Left kidney (tissue), 2 donors: ENCODE results near the gene DNAH6. TPM values are rescaled to one million over a fixed set of nuclear protein-coding genes. Genes with fewer than 3 reads are reported as not detected.
"Not testable (repeated sequence)": the region's sequence is repeated elsewhere in the genome, so short reads cannot be mapped to it uniquely, and the experiment has no call there.

Source experiments
- DNase-seq: peaks from one replicate; pipeline ENCODE4 v3.0.0-alpha.2; 2013
- polyA plus RNA-seq: library from polyadenylated mRNA; unstranded; fragments of 120-200 nt; gene quantifications from one replicate; pipeline ENCODE4 v1.2.1, GENCODE V29; 2013; ENCODE audit not compliant: insufficient read length

Gene DNAH6
- polyA plus RNA-seq, 1 donor: 3.6 TPM

DNA sequence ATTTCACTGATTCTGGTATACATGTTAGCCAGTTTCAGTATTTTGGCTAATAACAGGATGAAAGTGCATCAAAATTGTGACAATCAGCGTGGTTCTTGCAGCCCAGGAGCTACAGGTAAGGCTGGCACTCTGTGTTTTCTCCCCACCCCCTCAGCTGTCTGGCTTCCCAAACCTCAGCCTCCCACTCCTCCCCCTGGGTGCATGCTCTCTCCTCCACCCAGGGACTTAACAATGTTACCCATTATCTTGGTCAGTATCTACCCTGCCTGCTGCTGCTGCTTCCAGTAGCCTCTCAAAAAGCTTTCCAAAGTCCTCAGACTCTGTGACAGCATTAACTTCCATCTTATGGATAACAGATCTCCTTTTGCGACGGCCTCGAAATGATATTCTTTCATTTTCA, 323.6 kb downstream of the DNAH6 start:
- DNase-seq: no peak

DNA sequence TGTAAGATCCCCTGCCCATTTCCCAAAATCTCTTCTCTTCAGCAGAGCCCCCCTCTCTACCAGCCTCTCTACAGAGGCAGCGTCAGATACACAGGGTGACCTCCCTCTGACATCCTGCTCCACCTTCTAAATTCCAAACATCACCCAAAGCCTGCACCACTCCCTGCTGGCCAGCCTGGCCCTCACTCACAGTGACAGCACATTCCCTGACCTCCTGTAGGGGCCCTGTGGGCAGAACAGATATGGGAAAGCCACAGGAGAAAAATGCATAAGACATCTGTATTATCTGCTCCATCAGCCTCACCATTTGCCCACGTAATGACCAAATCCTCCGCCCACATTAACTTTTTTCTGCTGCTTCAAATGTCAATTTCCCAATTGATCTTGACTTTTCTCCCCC, 324.0 kb downstream of the DNAH6 start:
- DNase-seq: no peak

DNA sequence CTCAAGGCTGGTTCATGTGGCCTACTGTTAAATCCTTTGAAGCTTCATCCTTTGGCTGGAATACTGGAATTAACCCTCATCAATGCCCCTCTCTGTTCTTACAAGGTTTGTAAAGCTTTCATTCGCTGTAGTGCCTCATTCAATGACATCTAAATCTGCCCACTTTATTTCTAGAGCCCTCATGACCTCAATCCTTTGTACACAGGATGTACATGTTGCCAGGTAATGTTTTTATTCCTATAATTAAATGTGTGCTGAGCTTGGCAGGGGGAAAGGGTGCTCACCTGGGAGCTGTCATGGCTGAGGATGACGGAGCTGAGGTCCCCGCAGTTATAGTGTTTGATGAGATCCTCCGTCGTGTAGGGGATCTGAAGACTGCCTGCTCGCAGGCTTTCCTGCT, 325.3 kb downstream of the DNAH6 start:
- DNase-seq: no peak

DNA sequence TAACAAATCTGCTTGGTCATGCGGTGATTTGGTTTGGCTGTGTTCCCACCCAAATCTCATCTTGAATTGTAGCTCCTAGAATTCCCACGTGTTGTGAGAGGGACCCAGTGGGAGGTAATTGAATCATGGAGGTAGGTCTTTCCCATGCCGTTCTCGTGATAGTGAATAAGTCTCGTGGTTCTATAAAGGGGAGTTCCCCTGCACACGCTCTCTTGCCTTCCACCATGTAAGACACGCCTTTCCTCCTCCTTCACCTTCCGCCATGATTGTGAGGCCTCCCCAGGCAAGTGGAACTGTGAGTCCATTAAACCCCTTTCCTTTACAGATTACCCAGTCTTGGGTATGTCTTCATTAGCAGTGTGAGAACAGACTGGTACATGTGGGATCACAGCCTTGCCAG, 327.8 kb downstream of the DNAH6 start:
- no peak for DNase-seq

DNA sequence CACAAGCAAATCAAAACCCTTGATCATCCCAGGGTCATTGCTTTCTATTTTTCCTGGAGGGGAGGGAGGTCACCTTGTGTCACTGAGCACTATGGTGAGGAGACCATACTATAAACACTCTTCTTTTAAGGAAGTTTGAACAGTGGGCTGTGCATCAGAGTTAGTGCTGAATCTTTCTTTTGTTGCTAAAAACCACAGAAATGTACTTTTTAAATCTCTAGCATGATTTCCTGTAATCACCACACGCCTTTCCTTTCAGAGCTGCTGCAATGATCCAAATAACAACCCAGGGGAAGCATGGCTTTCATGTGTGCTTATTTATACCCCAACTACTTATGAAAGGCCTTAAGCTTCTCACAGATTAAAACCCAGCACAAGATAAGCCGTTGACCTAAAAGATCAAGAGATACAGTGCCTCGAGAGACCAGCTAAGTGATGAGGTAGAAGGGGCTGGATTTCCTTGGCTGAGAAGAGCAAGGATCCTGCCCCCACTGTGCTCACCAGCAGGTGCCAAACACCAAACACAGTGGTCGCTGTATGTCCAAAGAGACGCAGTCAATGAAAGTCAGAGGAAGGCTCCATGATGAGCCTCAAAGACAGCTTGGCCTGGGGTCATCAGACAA, 329.9 kb downstream of the DNAH6 start:
- no peak for DNase-seq

DNA sequence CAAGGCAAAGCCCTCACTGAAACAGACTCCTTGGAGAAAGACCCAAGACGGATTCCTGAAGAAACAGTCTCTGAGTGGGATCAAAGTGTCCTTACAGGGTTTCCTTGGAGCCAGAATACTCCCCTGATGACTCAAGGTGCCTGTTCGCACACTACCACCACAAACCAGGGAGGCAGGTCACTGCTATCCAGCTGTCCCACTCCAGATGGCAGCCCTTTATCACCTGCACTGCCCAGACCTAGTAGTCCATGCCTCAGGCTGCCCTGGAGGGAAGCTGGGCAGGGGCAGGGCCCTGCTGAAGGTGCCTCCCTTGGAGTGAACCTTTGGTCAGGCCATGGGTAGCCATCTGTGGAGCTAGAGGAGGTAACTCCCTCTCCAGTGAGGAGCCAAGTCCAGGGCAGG, 330.4 kb downstream of the DNAH6 start:
- no peak for DNase-seq

DNA sequence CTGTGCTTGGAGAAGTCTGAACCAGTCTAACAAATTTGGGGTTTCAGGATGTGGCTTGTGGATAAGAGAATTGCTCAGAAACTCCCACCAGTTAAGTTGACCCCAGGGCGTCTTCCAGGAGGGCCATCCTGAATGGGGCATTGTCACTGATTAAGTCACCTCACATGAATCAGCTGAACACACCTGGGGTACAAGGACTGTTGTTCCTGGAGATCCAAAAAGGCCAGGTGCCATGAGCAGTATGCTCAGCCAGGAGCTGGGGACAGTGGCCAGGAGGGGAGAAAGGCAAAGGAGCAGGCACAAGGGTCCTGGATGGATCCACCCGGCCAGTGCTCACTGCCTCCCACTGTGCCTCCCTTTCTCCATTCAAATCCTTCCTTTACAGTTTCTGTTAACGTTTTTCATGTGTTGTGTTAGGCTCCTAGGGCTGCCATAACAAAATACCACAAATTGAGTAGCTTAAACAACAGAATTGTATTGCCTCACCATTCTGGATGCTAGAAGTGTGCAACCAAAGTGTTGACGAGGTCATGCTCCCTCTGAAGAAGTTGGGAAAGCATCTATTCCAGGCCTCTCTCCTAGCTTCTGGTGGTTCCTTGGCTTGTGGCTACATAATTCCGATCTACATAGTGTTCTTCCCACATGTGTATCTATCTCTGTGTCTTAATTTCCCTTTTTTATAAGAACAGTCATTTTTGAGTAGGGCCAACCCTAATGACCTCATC, 331.2 kb downstream of the DNAH6 start:
- no peak for DNase-seq

DNA sequence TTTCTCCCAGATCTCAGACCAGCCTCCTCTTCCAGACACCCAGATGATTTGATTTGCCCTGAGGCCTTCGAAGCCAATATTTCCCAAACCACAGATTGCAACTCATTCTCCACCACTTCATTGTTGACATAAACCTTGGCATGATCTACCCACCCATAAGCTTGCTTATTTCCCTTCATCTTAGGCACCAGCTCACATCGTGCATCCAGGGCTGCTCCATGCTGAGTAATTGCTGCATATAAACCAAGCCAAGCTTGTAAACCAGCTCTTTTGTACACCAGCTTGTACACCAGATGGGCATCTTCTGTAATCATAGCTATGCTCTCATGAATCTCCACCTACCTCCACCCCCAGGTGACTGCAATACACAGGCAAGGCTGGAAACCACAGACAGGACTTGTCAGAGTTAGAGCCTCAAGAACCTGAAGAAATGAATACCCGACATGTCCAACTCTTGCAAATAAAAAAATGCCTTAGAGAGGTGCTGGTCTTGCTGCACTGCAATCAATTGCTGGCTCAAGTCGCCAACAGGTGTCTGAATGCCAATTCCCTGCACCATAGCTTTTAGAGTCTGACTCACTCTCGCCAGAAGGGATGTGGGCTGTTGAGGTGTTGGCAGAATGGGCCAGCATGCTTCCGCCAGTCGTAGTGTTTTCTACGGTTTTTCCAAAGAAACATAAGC, 333.1 kb downstream of the DNAH6 start:
- no peak for DNase-seq

DNA sequence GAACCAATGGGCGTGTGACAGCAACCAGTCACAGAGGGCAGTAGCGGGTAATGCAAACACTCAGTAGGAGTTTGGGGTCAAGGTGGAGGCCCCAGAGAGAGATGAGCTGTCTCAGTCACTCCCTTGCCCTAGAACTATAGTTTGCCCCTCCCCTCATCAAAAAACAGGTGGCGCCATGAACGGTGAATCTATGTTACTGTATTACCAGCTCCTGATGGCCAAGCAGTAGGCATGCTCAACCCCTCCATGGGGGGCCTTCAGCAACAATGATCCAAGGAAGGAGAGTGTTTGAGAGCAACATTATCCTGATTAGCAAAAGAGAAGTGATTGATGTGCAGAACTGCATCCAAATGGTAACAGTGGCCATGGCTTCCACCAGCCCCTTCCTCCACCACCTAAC, 334.2 kb downstream of the DNAH6 start:
- no peak for DNase-seq

DNA sequence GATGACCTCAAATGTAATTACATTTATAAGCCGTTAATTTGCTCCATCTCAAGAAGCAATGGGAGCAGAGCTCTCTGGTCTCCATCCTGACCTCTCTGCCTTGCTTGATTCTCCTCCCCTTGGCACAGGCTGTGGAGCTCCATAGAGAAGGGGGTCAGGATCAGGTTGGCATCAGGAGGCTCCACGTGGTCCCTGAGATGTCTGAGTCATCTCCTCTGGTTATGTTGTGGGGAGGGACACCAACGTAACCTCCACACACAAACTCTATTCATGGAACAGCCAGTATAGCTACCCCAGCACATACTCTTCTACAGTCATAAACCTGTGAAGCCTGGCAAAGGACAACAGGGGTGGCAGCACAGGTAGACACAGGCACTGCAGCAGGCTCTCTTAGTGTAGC, 335.6 kb downstream of the DNAH6 start:
- no peak for DNase-seq

DNA sequence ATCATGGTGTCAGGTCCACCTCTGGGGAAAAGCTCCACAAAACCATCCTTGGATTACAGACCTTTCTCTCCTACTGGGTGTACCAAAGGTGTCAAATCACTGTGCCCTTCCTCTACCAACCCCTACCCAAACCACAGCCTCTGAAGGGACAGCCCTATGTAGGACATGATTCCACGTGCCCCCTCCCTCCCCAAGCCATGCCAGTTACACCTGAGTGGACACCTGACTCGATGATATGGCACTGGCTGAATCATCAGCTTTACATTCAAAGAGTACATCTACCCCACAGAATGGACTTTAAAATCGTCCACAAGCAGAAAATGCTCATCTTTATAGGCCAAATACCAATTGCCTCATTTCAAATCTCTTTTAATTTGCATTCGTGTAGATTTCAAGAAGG, 338.6 kb downstream of the DNAH6 start:
- no peak for DNase-seq

DNA sequence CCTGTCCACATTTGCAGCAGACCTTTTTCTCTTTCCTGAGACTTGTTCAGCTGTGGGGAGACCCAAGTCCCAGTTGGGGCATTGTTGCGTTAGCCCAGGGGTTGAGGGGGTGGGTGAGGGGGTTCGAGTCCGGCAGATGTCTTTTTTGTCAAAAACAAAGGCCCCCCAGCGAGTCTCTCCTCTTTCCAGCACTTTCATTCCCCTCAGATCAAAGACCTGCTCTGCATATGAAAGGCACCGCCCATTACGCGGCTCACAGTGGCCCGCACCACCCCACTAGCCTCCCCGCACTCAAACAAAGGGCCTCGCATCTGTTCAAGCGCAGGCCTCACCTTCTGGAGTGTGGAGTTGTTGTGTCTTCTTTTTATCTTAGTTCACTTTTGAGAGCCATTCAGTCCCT, 339.4 kb downstream of the DNAH6 start:
- no peak for DNase-seq

DNA sequence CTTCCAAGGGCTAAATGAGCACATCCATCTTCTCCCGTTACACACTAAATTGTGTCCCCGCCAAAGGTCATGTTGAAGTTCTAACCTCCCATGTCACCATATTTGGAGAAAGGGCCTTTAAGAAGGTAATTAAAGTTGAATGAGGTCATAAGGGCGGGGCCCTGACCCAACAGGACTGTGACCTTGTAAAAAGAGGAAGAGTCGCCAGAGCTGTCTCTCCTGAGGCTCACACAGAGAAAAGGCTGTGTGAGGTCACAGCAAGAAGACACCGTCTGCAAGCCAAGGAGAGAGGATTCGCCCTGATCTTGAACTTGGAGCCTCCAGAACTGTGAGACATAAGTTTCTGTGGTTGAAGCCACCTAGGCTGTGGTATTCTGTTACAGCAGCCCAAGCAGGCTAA, 340.5 kb downstream of the DNAH6 start:
- DNase-seq: no peak

DNA sequence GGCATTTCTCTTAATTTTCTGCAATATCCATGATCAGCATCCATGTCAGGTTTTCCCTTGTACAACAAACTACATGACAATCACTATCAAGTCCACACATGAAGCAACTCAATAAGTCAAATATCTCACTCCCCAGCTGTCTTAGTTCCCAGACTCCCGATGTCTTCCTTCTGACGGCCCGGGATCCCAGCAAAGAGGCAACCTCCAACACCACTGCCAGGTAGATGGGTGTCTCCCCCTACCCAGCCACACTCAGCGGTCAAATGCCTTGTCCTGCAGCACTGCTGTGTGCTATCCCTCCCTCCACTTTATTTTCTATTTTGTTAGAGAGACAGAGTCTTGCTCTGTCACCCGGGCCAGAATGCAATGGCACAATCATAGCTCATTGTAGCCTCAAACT, 341.3 kb downstream of the DNAH6 start:
- DNase-seq: no peak

DNA sequence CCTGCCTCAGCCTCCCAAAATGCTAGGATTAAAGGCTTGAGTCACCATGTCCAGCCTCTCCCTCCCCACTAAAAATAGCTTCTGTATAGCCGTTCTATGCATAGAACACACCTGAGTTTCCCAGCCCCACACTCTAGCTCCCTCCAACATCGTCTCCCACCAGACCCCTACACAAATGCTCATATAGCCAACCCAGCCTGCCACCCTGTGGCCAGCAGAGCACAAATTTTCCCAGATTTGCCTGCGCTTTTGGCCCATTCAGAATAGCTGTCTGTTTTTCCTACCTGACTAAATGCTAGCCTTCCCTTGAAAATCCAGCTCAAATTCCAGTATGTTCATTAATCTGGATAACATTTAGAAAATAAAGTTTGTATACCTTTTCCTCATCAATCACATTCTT, 341.8 kb downstream of the DNAH6 start:
- DNase-seq: no peak

DNA sequence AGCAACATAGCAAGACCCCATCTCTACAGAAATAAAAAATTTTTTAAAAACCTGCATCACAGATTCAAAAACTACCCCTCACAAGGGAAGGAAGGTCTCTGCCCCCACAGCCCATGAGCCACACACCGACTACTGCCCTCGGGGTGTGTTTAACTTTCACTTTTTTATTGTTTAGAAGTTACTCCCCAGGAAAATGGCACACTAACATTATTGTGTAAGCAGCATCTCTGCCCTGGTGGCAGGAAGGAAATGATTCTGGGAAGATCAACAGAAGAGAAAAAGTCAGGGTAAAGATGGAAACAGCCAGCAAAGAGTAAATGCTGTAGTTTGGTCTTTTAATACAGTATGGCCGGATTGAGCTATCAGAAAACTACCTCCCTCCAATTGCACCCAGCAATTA, 342.6 kb downstream of the DNAH6 start:
- no peak for DNase-seq

DNA sequence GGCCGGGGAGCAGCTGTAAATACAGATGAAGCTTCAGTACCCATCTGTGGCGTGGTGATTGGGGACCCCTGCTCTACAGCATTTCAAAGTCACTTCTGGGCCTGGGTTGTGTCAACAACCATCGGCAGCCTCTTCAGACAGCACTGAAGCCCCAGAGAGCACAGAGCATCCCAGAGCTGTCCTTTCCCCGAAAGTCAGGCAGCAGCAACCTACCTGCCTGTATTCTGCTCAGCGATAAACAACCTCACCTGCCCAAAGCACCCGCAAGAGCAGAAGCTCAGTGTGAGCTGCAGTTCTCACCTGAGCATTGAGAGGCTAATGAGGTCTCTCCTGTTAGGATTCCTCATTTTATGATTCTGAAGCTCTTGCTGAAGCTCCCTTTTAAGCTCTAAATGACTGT, 345.2 kb downstream of the DNAH6 start:
- no peak for DNase-seq

DNA sequence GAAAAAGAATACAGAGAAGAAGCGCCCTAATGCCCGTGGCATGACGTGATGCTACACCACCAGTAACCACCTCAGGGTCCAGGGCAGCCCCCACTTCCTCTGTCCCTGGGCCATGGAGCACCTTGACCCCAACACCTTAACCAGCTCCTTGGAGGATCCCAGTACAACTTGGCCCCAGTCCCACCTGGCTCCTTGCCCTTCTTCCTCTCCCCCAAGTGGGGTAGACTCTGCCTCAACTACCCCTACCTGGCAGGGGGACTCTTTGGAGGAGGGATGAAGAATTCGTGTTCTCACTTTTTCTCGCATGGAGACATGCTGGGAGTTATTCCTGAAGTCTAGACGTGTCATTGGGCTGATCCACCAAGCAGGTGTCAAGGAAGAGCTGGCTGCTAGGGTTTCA, 345.7 kb downstream of the DNAH6 start:
- DNase-seq: no peak

DNA sequence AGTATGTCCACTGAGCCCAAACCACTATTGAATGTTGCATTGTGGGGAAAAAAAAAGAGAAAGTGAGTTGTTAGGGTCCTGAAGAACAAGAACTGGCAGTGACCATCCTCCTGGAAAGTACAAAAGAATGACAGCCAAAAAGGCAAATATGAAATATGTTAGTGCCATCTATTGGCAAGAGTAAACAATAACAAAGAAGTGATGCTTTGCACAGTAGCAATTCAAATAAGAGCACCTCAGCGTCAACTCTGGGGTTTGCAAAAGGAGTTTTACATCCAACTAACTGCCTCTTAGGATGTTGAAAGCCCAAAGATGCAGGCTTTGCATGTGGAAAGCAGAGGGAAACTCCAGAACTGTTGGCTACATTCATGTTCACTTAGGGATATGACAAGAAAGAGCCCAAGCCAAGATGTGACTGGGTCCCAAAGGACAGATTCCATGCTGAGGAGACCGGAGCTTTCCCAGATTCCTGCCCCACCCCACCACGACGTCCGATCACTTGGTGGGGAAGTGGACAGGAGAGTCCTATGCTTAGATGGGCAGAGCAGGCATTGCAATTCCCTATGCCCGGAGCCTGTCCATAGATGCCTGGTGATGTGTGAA, 349.0 kb downstream of the DNAH6 start:
- DNase-seq: no peak

DNA sequence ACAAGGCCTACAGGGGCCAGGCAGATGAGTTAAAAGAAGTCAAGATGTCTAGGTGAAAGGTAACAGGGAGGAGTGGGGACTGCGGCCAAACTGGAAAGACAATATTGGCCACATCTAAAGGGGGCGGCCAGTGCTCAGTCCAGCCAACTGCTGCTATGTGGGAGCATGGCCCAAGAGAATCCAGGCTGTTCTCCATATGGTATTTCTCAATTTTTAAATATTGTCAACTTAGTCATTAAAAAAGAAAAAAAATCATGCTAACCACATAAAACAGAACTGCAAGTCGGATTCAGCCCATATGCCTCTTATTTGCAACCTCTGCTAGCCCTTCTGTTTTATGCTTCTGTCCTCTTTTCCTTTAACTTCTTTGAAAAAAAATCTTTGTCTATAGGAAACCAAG, 349.8 kb downstream of the DNAH6 start:
- DNase-seq: no peak

DNA sequence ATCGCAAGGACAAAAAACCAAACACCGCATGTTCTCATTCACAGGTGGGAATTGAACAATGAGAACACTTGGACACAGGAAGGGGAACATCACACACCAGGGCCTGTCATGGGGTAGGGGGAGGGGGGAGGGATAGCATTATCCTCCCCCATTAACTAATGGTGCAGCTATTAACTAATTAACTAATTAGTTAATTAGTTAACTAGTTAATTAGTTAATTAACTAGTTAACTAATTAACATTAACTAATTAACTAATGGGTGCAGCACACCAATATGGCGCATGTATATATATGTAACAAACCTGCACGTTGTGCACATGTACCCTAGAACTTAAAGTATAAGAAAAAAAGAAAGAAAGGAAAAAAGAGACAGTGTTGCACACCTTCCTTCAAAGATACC, 352.0 kb downstream of the DNAH6 start:
- not testable (repeated sequence) for DNase-seq
